ENCODE measurements around the gene AGER. TPM values are rescaled to one million over a fixed set of nuclear protein-coding genes. Genes with fewer than 3 reads are reported as not detected.
"Not testable (repeated sequence)": the region's sequence is repeated elsewhere in the genome, so short reads cannot be mapped to it uniquely, and the experiment has no call there.

Gene AGER
- total RNA-seq, 2 donors from 2014 or later, result 39.0 to 48.0 TPM

DNA sequence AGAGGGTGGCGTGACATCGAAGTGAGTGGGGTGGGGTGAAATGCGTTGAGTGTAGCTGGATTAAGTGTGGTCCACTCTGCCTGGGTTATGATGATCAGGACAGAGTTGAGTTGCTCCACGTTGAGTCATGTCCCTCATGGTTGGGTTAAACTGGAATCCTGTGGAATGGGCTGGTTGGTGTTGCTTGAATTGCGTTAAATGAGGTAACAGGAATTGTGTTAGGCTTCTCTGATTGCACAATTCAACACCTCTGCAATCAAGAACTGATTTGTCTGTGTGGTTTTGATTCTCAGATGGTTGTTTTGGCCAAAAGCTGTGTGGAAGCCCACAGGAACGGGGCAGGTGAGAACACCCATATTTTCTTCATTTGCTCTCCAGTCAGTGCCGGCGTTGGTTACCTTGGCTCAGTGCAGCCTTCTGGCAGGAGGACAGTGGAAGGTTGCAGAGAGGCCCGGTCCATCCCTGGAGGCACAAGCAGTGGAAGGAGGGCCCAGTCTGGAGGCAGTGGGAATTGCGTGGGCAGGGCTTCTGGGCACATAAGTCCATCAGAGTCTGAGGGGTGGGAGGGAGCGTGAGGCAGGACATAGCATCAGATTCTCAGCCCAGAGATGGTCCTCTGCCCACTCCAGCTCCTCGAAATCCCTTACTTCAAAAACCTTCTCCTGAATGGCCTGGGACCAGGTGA, 28.2 kb upstream of the AGER start:
- no peak for ATAC-seq (replicated peaks in 1 of 2)
- no peak for DNase-seq
- no peaks in the 10 kb centered on the region for H3K27me3 Mint-ChIP-seq (ENCODE audit: low read depth)
- H3K27ac Mint-ChIP-seq, result no peak overlapping the region
- no peaks in the 10 kb centered on the region for H3K4me1 Mint-ChIP-seq (ENCODE audit: low read depth)
- no peaks in the 10 kb centered on the region for H3K36me3 Mint-ChIP-seq (ENCODE audit: insufficient read depth in 2 of 2)
- H3K9me3 Mint-ChIP-seq, result no peaks in the 10 kb centered on the region
- H3K4me3 Mint-ChIP-seq, result no peak overlapping the region

DNA sequence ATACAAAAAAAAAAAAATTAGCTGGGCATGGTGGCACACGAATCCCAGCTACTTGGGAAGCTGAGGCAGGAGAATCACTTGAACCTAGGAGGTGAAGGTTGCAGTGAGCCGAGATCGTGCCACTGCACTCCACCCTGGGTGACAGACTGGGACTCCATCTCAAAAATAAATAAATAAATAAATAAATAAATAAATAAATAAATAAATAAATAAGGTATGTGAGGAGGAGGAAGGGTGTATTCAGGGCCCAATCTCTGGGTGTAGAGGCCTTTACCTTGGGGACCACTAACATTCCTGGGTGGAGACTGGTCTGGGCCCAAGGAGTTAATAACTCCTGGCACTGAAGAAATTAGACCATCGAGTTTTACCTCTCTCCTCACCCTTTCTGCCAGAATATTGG, 27.4 kb upstream of the AGER start:
- ATAC-seq (replicated peaks in 1 of 2); H3K9me3 Mint-ChIP-seq; H3K4me1 Mint-ChIP-seq (ENCODE audit: low read depth); H3K4me3 Mint-ChIP-seq; H3K36me3 Mint-ChIP-seq (ENCODE audit: insufficient read depth in 2 of 2); H3K27me3 Mint-ChIP-seq (ENCODE audit: low read depth); H3K27ac Mint-ChIP-seq; DNase-seq: not testable (repeated sequence)

DNA sequence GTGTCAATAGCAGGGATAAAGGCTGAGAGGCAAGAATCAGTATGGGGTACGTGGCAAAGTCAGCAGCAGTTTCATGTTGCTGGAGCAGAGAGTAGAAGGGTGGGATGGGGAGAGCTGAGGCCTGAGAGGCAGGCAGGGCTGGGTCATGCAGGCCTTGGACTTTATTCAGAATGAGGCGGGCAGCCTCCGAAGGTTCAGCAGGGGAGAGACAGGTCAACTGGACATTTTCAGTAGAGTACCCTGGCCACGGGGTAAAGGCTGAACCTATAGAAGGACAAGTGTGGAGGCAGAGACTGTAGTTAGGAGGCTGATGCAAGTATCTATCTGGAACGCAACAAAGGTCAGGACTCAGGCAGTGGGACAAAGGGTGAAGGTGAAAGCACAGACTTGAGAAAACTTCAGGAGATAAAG, 26.1 kb upstream of the AGER start:
- no peak for ATAC-seq (replicated peaks in 1 of 2)
- H3K9me3 Mint-ChIP-seq, result peaks cover 0 to 2% of the 10 kb centered on the region in 2 donors
- no peaks in the 10 kb centered on the region for H3K4me1 Mint-ChIP-seq (ENCODE audit: low read depth)
- H3K4me3 Mint-ChIP-seq, result no peak overlapping the region
- no peak overlapping the region for H3K27ac Mint-ChIP-seq
- no peaks in the 10 kb centered on the region for H3K27me3 Mint-ChIP-seq (ENCODE audit: low read depth)
- no peaks in the 10 kb centered on the region for H3K36me3 Mint-ChIP-seq (ENCODE audit: insufficient read depth in 2 of 2)
- DNase-seq, result no peak

- DNase-seq (no peak), ATAC-seq (replicated peaks in 1 of 2) (no peak)
- Mint-ChIP-seq H3K9me3 (peaks cover 0 to 2% of the 10 kb centered on the region in 2 donors), H3K4me3 (no peak overlapping the region), H3K27me3 (ENCODE audit: low read depth) (peaks cover 6% of the 10 kb centered on the region), H3K27ac (no peak overlapping the region), H3K36me3 (ENCODE audit: insufficient read depth in 2 of 2) (no peaks in the 10 kb centered on the region), H3K4me1 (ENCODE audit: low read depth) (no peaks in the 10 kb centered on the region)
Measured at GRCh38 chr6:32208996-32209395, 24.9 kb upstream of the AGER start.

DNA sequence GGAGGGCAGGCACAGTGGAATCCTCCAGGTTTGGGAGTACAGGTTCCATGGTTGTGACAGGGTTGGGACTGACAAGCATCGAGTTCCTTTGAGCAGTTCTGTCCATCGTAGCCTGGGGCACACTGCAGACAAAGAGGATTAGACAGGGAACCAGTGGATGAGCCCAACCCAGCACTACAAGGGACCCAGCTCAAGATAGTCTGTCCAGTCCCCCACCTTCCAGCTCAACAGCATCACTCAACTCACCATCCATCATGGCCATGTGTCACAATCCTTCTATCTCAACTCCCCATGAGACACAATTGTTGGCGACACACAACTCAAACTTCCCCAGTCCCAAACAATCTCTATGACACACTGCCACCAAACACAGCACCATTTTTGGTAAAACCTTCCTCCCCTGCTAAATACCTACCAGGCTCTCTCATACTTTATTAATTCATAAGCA, 20.2 kb upstream of the AGER start:
- H3K36me3 Mint-ChIP-seq (ENCODE audit: insufficient read depth in 2 of 2), result no peaks in the 10 kb centered on the region
- H3K9me3 Mint-ChIP-seq, result peaks cover 0 to 2% of the 10 kb centered on the region in 2 donors
- H3K4me3 Mint-ChIP-seq, result no peak overlapping the region
- H3K4me1 Mint-ChIP-seq (ENCODE audit: low read depth), result no peaks in the 10 kb centered on the region
- H3K27me3 Mint-ChIP-seq (ENCODE audit: low read depth), result peaks cover 6% of the 10 kb centered on the region
- ATAC-seq (replicated peaks in 1 of 2) (no peak), DNase-seq (no peak)
- no peak overlapping the region for H3K27ac Mint-ChIP-seq

GRCh38 chr6:32203426-32204267, 19.6 kb upstream of the AGER start:
- no peaks in the 10 kb centered on the region for H3K36me3 Mint-ChIP-seq (ENCODE audit: insufficient read depth in 2 of 2)
- no peak overlapping the region for H3K4me3 Mint-ChIP-seq
- peaks cover 6% of the 10 kb centered on the region for H3K27me3 Mint-ChIP-seq (ENCODE audit: low read depth)
- no peak overlapping the region for H3K27ac Mint-ChIP-seq
- H3K4me1 Mint-ChIP-seq (ENCODE audit: low read depth), result no peaks in the 10 kb centered on the region
- no peak for ATAC-seq (replicated peaks in 1 of 2)
- peaks cover 0 to 2% of the 10 kb centered on the region in 2 donors for H3K9me3 Mint-ChIP-seq
- no peak for DNase-seq

DNA sequence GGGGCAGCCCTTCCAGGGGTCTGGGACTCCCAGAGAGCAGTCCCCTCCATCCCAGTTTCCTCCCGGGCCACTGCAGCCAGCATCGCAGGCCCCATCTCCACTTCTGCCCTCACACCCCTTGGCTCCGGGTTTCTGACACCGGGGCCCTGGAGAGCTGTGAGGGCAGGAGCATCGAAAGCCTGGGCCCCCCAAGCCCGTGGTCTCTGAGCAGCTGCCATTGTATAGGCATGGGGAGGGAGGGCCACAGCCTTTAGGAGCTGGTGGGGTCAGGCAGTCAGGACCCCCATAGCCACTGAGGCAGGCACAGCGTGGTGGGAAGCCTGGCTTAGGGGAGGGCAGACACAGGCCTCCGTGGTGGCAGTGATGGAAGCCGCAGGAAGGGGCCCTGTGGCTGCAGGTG, 18.1 kb upstream of the AGER start:
- Mint-ChIP-seq H3K36me3 (ENCODE audit: insufficient read depth in 2 of 2) (no peaks in the 10 kb centered on the region), H3K4me1 (ENCODE audit: low read depth) (peaks cover under 1% of the 10 kb centered on the region), H3K4me3 (no peak overlapping the region), H3K27ac (no peak overlapping the region), H3K27me3 (ENCODE audit: low read depth) (peaks cover 6% of the 10 kb centered on the region), H3K9me3 (peaks cover 0 to 2% of the 10 kb centered on the region in 2 donors)
- DNase-seq (no peak), ATAC-seq (replicated peaks in 1 of 2) (no peak)

- DNase-seq, result no peak
- ATAC-seq (replicated peaks in 1 of 2), result no peak
- peaks cover 12% of the 10 kb centered on the region for H3K4me1 Mint-ChIP-seq (ENCODE audit: low read depth)
- H3K9me3 Mint-ChIP-seq, result no peaks in the 10 kb centered on the region
- H3K27me3 Mint-ChIP-seq (ENCODE audit: low read depth), result peaks cover 6% of the 10 kb centered on the region
- H3K4me3 Mint-ChIP-seq, result no peak overlapping the region
- H3K36me3 Mint-ChIP-seq (ENCODE audit: insufficient read depth in 2 of 2), result no peaks in the 10 kb centered on the region
- H3K27ac Mint-ChIP-seq, result no peak overlapping the region
Measured at GRCh38 chr6:32200711-32201475, 16.8 kb upstream of the AGER start.

DNA sequence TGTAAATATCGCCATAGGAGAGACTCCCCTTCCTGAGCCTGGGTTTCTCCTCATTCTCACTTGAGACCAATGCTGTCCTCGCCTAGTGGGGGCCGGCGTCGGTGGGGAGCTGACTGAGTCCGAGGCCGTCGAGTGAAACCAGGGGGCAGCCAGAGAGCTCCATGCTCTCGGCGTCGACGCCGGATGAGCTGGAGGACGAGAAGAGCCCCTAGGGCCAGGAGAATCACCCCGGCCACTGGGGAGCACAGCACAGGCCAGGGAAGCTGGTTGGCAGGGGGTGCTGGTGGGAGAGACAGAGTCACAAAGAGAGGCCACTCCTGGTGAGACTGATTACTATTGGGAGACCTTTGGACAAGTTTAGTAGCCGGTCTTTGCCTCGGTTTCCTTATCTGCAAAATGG, 14.8 kb upstream of the AGER start:
- Mint-ChIP-seq H3K27ac (no peak overlapping the region), H3K36me3 (ENCODE audit: insufficient read depth in 2 of 2) (no peaks in the 10 kb centered on the region), H3K4me3 (no peak overlapping the region), H3K4me1 (ENCODE audit: low read depth) (peaks cover 27% of the 10 kb centered on the region), H3K9me3 (no peaks in the 10 kb centered on the region), H3K27me3 (ENCODE audit: low read depth) (no peaks in the 10 kb centered on the region)
- no peak for DNase-seq
- no peak for ATAC-seq (replicated peaks in 1 of 2)

GRCh38 chr6:32198345-32198696, 14.3 kb upstream of the AGER start:
- Mint-ChIP-seq H3K27ac (no peak overlapping the region), H3K36me3 (ENCODE audit: insufficient read depth in 2 of 2) (no peaks in the 10 kb centered on the region), H3K9me3 (no peaks in the 10 kb centered on the region), H3K4me3 (no peak overlapping the region), H3K4me1 (ENCODE audit: low read depth) (peaks cover 32% of the 10 kb centered on the region), H3K27me3 (ENCODE audit: low read depth) (no peaks in the 10 kb centered on the region)
- DNase-seq (no peak), ATAC-seq (replicated peaks in 1 of 2) (no peak)

DNA sequence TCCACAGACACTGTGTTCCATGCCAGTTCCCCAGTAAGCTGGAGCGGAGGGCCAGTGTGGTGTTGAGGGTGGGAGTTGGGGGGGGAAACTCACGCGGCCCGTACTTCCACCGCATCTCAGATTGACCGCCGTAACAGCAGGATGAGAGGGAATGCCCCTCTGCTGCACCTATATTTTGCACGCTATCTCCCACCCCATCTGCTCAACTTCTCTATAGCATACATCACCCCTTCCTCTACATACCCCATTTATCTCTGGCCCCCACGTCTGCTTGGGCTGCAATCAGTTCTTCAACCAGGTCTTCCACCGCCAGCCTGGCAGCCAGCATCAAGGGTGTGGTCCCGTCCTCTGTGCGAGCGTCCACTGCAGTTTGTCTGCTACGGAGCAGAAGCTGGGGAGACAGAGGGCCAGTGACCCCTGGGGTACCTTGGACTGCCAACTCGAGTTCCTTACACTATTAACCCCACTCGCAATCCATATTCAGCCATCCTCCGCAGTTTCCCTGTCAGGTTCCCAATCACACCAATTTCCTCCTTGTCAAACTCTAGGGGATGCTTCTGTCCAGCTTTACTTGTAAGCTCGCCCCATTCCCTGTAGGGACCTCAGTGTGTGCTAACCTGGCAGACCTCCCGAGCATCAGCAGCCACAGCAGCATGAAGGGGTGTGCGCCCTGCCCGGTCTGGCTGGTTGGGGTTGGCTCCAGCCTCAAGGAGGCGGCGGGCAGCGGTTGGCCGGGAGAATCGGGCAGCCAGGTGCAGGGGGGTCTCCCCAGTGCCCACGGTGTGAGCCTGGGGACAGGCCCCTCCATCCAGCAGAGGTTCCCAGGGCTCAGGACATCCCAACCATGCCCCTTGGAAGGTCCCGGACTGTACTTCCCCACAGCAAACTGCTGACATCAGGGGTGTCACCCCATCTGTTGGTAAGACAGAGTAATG, 12.9 kb upstream of the AGER start:
- Mint-ChIP-seq H3K27me3 (ENCODE audit: low read depth) (no peaks in the 10 kb centered on the region), H3K4me1 (ENCODE audit: low read depth) (peaks cover 42% of the 10 kb centered on the region), H3K9me3 (no peaks in the 10 kb centered on the region), H3K4me3 (peak overlapping the region; percentile 93 to 95), H3K27ac (peak overlapping the region; percentile 96), H3K36me3 (ENCODE audit: insufficient read depth in 2 of 2) (no peaks in the 10 kb centered on the region)
- no peak for ATAC-seq (replicated peaks in 1 of 2)
- DNase-seq, result no peak

- ATAC-seq (replicated peaks in 1 of 2) (peak; percentile 87 to 90), DNase-seq (peak; percentile 70 to 78)
- H3K36me3 Mint-ChIP-seq (ENCODE audit: insufficient read depth in 2 of 2), result peaks cover 3 to 5% of the 10 kb centered on the region in 2 donors
- peaks cover 50% of the 10 kb centered on the region for H3K4me1 Mint-ChIP-seq (ENCODE audit: low read depth)
- H3K9me3 Mint-ChIP-seq, result no peaks in the 10 kb centered on the region
- H3K27me3 Mint-ChIP-seq (ENCODE audit: low read depth), result no peaks in the 10 kb centered on the region
- H3K27ac Mint-ChIP-seq, result peak overlapping the region; percentile 96
- H3K4me3 Mint-ChIP-seq, result peak overlapping the region; percentile 93 to 95
Measured at GRCh38 chr6:32195902-32196681, 12.0 kb upstream of the AGER start.
